GM11168 (cell line): ENCODE measurements around the gene ATXN7.

Experiments used
- in situ Hi-C: fragments of 300-500 bp; cut with MboI; formaldehyde crosslinking; loops from one replicate; pipeline ENCODE4 v1.12.0; 2022; ENCODE audit warnings: low sequenced_read_pairs; ENCODE audit not compliant: unreplicated experiment

Gene ATXN7

DNA sequence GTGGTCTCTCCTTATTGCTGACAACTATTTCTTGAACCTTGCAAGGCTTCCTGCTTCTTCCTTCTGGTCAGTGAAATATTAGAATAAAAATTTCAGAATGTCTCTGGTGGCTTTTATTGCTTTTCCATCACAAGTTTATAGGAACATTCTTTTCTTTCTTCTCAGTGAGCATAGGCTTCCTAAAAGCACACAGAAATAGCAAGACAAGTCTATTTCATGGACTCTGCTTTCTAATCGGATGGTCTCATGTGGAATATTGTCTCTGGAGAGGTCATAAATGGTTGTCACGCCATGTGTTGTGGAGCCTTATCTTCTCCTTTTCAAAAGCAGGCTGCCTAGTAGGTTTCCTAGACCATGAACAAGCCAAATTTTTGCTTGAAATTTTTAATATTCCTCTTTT, 169.4 kb downstream of the ATXN7 start:
- in situ Hi-C loops, result loop anchor here (10.0 to 25.0 kb wide), 2 partner anchors 354 to 462 kb away; no protein-coding TSS in a partner anchor

DNA sequence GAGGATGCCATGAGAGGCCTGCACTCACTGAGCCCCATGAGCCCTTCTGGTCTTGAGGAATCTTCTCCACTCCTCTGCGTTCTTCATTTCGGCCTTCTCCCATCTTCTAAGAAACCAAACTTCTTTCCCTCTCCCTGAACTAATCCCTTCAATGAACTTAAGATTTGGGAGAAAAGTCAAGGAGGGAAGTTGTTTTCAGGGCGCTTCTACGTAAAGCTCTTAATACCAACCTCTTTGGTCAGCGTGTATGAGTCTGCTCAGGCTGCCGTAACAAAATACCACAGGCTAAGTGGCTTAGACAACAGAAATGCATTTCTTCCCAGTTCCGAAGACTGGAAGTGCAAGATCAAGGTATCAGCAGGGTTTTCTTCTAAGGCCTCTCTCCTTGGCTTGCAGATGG, 173.4 kb downstream of the ATXN7 start:
- in situ Hi-C loops, result loop anchor here (10.0 to 25.0 kb wide), 2 partner anchors 350 to 458 kb away; no protein-coding TSS in a partner anchor

DNA sequence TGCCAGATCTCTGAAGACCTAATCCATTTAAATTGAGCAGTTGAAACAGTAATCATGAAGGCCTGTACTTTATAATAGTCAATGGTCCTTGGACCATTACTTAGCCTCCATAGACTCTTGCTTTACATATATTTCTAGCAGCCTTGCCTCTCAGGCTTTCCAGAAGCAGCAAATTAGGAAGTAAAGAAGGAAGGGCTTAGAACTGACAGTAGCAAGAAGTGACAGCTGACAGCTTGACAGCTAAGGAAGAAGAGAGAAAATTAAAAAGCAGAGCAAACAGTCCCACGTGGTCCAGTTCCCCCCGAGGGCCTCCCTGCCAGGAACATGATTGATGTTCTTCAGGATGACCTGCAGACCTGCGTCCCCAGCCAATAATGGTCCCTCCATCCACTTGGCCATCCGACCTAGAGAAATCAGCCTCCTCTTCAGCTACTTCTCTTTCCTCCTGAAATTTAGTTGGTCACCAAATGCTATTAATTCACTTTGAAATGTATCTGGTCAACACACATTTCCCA, 174.6 kb downstream of the ATXN7 start:
- in situ Hi-C loops, result loop anchor here (10.0 to 25.0 kb wide), 2 partner anchors 349 to 456 kb away; no protein-coding TSS in a partner anchor

DNA sequence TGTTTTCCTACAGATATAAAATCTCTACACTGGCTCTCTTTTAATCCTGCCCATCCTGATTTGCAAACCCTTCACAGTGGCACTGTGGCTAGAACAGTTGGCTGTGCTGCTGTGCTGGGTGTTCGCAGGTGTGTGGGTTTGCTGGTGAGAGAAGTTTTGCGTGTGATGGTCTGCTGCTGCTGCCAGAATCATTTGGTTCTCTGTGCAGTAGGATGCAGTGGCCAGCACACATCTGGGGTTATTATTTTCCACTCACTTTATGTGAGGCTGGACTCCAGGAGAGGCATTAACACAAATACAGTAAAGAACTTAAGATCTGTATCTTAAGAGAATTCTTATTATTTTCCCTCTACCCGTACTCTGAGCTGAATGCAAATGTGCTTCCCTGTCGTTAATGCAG, 175.7 kb downstream of the ATXN7 start:
- in situ Hi-C loops, result loop anchor here (10.0 to 25.0 kb wide), 2 partner anchors 348 to 455 kb away; no protein-coding TSS in a partner anchor

DNA sequence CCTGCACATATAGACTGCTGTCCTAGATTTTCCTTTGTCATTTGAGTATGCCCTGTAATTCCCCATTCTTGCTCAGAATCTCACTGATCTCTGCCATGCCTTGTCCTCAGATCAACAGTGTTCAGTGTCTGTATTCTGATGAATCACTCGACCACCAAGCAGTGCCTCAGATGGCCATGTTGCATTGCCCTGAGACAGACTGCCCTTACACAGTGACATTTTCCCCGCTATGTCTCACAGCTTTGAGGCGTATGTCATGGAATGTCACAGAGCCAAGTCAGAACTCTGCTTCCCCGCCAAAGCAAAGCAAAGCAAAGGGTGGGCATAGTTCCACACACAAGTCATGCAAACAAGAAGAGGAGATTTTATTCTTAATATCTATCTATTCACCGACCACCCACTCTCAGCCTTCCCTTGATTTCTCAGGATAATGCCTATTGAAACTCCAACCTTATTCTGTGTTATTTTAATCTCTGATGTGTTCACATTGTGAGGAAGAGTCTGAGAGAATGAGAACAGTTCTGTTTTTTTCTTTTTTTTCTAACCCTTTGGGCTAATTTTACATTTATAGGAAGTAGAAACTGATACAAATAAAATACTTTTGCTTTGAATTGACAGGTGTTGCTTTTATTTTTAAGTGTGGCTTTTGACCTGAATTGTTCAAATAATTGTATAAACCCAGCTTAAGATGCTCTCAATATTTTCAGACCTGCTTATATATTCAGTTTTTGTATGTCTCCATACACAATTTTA, 176.5 kb downstream of the ATXN7 start:
- in situ Hi-C loops, result loop anchor here (10.0 to 25.0 kb wide), 2 partner anchors 347 to 455 kb away; no protein-coding TSS in a partner anchor

DNA sequence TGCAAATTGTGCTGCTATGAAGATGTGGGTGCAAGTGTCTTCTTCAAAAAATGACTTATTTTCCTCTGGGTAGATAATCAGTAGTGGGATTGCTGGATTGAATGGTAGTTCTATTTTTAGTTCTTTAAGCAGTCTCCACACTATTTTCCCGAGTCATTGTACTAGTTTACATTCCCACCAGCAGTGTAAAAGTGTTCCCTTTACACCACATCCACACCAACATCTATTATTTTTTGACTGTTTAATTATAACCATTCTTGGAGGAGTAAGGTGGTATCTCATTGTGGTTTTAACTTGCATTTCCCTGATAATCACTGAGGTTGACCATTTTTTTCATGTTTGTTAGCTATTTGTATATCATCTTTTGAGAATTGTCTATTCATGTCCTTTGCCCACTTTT, 179.3 kb downstream of the ATXN7 start:
- in situ Hi-C loops, result loop anchor here (25.0 kb wide), 1 partner anchor 344 kb away; no protein-coding TSS in a partner anchor

DNA sequence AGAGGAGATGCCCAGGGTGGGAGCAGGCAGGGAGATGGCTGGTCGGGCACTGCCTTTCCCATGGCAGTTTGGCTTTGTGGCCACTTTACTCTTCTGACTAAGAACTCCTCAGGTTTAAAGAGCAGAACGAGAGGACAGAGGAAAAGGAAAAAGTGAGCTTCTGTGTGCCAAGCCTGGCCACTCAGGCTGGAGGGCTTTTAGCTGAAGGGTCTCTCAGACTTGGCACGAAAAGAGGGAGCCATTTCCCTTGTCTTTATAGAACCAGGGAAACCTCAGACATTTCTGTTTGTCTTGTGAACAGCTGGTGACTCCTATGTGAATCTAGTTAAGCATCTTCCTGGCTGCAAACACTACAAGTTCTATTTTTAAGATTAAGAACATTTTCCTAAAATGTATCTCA, 182.9 kb downstream of the ATXN7 start:
- in situ Hi-C loops, result loop anchor here (25.0 kb wide), 1 partner anchor 341 kb away; no protein-coding TSS in a partner anchor

DNA sequence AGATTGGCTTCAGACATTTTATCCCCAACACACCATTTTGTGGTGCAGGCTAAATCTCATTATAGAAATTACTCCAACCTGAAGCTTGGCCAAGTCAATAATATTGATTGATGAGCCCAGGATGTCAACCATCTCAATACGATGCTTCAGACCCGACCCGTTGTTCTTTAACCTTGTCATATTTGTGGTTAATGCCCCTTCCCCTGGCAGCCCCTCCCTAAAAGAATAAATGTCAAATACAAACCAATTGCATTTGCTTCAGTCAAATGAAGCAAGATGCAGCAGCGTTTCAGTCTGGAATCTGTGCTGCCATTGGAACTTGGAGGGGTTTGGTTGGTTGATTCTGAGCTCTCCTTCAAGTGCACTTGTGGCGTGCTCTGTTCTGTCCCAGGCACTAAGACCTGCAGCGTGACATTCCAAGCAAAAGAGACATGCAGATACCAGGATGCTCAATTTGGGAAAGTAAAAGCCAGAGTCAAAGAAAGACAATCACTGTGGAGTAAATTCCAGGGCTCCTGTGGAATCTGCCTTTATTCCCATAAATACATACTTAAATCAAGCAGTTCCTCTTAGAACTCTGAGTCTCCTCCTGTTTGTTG, 183.4 kb downstream of the ATXN7 start:
- in situ Hi-C loops, result loop anchor here (25.0 kb wide), 1 partner anchor 340 kb away; no protein-coding TSS in a partner anchor

DNA sequence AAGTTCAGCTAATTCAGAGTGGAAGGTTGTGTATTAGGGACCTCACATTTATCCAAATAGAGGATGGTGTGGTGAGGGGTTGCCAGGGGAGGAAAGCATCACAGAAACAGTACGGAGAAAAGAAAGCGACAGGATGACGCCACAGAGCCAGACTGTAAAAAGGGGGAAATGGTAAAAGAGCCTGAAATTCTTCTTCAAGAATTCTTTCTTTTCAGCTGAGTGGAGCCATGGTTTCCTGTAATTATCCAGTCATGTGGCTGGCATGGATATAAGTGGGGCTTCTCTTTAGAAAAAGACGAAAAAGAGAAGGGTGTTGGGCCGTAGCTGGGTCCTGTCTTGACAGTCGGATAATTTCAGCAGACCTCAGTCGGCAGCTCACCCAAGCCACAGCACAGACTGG, 184.1 kb downstream of the ATXN7 start:
- in situ Hi-C loops, result loop anchor here (25.0 kb wide), 1 partner anchor 340 kb away; no protein-coding TSS in a partner anchor

DNA sequence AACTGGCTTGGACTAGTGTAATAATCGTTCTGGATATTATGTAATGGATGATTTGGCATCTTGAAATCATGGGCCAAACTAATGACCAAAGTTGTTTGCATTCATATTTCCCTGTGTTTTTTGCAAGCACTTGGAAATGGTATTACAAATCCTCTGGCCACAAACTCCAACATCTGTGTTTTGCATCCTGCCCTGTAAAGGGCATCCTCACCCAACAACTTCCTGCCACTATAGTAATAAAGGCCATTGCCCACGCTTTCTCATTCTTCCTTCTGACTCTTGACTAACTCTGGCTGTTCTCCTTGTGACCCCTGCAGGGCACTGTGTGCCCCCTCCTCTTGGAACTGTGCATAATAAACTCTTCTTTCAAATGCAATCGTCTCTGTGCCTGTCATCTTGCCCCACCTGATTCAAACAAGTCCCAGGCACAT, 185.0 kb downstream of the ATXN7 start:
- in situ Hi-C loops, result loop anchor here (25.0 kb wide), 1 partner anchor 339 kb away; no protein-coding TSS in a partner anchor

DNA sequence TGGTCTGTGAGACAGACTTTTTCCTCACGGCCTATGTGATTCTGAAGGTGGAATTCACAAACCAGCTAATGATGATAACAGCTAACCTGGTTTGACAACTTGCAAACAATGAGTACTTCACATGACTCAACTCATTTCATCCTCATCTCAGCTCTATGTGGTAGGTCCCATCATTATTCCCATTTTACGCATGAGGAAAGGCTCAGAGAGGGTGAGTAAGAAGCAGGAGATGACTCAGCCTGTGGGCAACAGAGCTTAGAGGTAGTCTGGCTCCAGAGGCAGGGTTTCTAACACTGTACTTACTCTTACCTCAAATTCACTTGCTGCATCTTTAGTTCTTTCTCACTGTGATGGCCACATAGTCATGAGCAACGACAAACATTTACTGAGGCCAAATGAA, 185.5 kb downstream of the ATXN7 start:
- in situ Hi-C loops, result loop anchor here (25.0 kb wide), 1 partner anchor 338 kb away; no protein-coding TSS in a partner anchor

DNA sequence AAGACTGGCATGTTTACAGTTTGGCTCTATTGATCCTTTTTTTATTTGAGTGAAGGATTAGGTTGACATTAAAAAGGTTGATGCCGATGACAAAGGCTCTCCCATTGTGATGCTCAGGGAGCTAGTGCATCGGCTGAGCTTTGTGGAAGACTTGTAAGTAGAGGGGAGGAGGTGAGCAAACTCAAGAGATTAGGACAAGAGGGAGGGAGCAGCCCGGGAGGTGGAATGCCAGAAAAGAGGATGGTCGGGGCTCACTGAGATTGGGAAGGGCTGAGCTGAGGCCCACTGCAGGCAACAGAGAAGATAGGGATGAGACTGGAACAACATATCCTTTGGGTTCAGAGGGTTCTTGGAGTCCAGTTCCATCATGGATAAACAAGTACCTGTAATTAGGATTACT, 186.2 kb downstream of the ATXN7 start:
- in situ Hi-C loops, result loop anchor here (25.0 kb wide), 1 partner anchor 337 kb away; no protein-coding TSS in a partner anchor
